ENCODE data around the gene CARD11. TPM values are rescaled to one million over a fixed set of nuclear protein-coding genes. Genes with fewer than 3 reads are reported as not detected.
A peak's percentile ranks its signal among the peaks of the same experiment; 100 is the strongest.

Gene CARD11
- total and polyA plus RNA-seq, 4 donors = 0.18 to 1.9 (median 1.5) TPM

DNA sequence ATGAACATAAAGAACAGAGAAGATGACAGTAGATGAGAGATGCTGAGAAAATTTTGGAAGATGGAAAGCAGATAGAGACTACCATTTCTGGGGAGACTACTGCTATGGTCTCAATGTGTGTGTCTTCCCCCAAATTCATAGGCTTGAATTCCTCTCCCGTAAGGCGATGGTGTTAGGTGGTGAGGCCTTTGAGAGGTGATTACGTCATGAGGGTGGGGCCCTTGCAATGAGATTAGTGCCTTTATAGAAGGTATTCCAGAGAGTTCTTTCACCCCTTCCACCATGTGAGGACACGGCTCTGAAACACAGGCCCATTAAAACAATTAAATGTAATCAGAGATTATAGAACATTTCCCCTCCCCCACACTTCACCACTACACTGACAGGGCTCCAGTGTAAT, 23.9 kb downstream of the CARD11 start:
- Histone ChIP-seq H3K36me3 (ENCODE audit: control insufficient read depth in 1 of 2, insufficient read depth in 2 of 2, low read length in 1 of 2) (no peaks in the 10 kb centered on the region), H3K9me3 (ENCODE audit: control insufficient read depth, low read length) (peaks cover 6% of the 10 kb centered on the region), H3K4me1 (ENCODE audit: control insufficient read depth in 1 of 2, insufficient read depth in 2 of 2, low read length in 2 of 2) (no peaks in the 10 kb centered on the region), H3K27ac (ENCODE audit: low read depth in 1 of 2, low read length in 2 of 2) (no peak overlapping the region), H3K27me3 (ENCODE audit: control insufficient read depth in 1 of 2, insufficient read depth in 2 of 2, low read length in 1 of 2) (no peaks in the 10 kb centered on the region), H3K4me3 (ENCODE audit: low read length in 2 of 2) (no peak overlapping the region)
- DNase-seq = peak in 1 of 2 donors; percentile 2
- WGBS, 2 donors = 82 to 85% methylated on average over 4 of the region's 4 CpGs
- no peak for ATAC-seq (ENCODE audit: low FRiP score)
- intact Hi-C loops (cut with DNase I) = no loop called here

GRCh38 chr7:3013975-3014792, 29.5 kb downstream of the CARD11 start:
- Histone ChIP-seq H3K27me3 (ENCODE audit: control insufficient read depth in 1 of 2, insufficient read depth in 2 of 2, low read length in 1 of 2) (no peaks in the 10 kb centered on the region), H3K4me3 (ENCODE audit: low read length in 2 of 2) (no peak overlapping the region), H3K9me3 (ENCODE audit: control insufficient read depth, low read length) (peaks cover 2% of the 10 kb centered on the region), H3K36me3 (ENCODE audit: control insufficient read depth in 1 of 2, insufficient read depth in 2 of 2, low read length in 1 of 2) (no peaks in the 10 kb centered on the region), H3K27ac (ENCODE audit: low read depth in 1 of 2, low read length in 2 of 2) (no peak overlapping the region), H3K4me1 (ENCODE audit: control insufficient read depth in 1 of 2, insufficient read depth in 2 of 2, low read length in 2 of 2) (no peaks in the 10 kb centered on the region)
- 92 to 94% methylated on average over 23 of the region's 23 CpGs for WGBS, 2 donors
- ATAC-seq (ENCODE audit: low FRiP score) (no peak), DNase-seq (peak in 1 of 2 donors; percentile 67)
- intact Hi-C loops (cut with DNase I) = no loop called here

- no peak for DNase-seq
- Histone ChIP-seq H3K27me3 (ENCODE audit: control insufficient read depth in 1 of 2, insufficient read depth in 2 of 2, low read length in 1 of 2) (no peaks in the 10 kb centered on the region), H3K4me1 (ENCODE audit: control insufficient read depth in 1 of 2, insufficient read depth in 2 of 2, low read length in 2 of 2) (no peaks in the 10 kb centered on the region), H3K9me3 (ENCODE audit: control insufficient read depth, low read length) (peaks cover 2% of the 10 kb centered on the region), H3K27ac (ENCODE audit: low read depth in 1 of 2, low read length in 2 of 2) (no peak overlapping the region), H3K4me3 (ENCODE audit: low read length in 2 of 2) (no peak overlapping the region), H3K36me3 (ENCODE audit: control insufficient read depth in 1 of 2, insufficient read depth in 2 of 2, low read length in 1 of 2) (no peaks in the 10 kb centered on the region)
- no peak for ATAC-seq (ENCODE audit: low FRiP score)
- intact Hi-C loops (cut with DNase I) = no loop called here
- 65 to 74% methylated on average over 5 of the region's 5 CpGs for WGBS, 2 donors
Measured at GRCh38 chr7:3011211-3011852, 32.3 kb downstream of the CARD11 start.

DNA sequence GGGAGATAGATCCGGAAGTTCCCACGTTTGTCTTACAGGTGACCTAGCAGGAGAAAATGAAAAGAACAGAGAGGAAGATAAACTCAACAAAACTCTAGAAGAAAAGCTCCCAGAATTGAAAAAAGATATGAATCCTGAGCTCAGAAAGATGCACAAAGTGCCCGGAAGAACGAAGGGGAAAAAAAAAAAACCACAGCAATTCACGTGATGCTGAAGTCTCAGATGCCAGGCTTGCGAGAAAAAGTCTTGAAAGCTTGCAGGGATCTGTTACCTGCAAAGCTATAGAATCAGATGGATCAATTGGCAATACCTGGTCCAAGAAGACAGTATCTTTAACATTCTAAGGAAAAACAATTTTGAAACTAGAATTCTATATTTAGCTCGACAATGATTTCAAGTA, 33.5 kb downstream of the CARD11 start:
- Histone ChIP-seq H3K27me3 (ENCODE audit: control insufficient read depth in 1 of 2, insufficient read depth in 2 of 2, low read length in 1 of 2) (no peaks in the 10 kb centered on the region), H3K36me3 (ENCODE audit: control insufficient read depth in 1 of 2, insufficient read depth in 2 of 2, low read length in 1 of 2) (no peaks in the 10 kb centered on the region), H3K4me3 (ENCODE audit: low read length in 2 of 2) (no peak overlapping the region), H3K9me3 (ENCODE audit: control insufficient read depth, low read length) (peaks cover 2% of the 10 kb centered on the region), H3K4me1 (ENCODE audit: control insufficient read depth in 1 of 2, insufficient read depth in 2 of 2, low read length in 2 of 2) (no peaks in the 10 kb centered on the region), H3K27ac (ENCODE audit: low read depth in 1 of 2, low read length in 2 of 2) (no peak overlapping the region)
- 66 to 70% methylated on average over 7 of the region's 7 CpGs for WGBS, 2 donors
- intact Hi-C loops (cut with DNase I) = no loop called here
- no peak for DNase-seq
- no peak for ATAC-seq (ENCODE audit: low FRiP score)

GRCh38 chr7:3009086-3009485, 34.6 kb downstream of the CARD11 start:
- intact Hi-C loops (cut with DNase I) = no loop called here
- no peak overlapping the region for H3K27ac ChIP-seq (ENCODE audit: low read depth in 1 of 2, low read length in 2 of 2)
- no peak for DNase-seq
- no peaks in the 10 kb centered on the region for H3K4me1 ChIP-seq (ENCODE audit: control insufficient read depth in 1 of 2, insufficient read depth in 2 of 2, low read length in 2 of 2)
- no peaks in the 10 kb centered on the region for H3K27me3 ChIP-seq (ENCODE audit: control insufficient read depth in 1 of 2, insufficient read depth in 2 of 2, low read length in 1 of 2)
- no peaks in the 10 kb centered on the region for H3K36me3 ChIP-seq (ENCODE audit: control insufficient read depth in 1 of 2, insufficient read depth in 2 of 2, low read length in 1 of 2)
- peaks cover 2% of the 10 kb centered on the region for H3K9me3 ChIP-seq (ENCODE audit: control insufficient read depth, low read length)
- ATAC-seq (ENCODE audit: low FRiP score) = no peak
- WGBS, 2 donors = 88 to 92% methylated on average over 12 of the region's 12 CpGs
- H3K4me3 ChIP-seq (ENCODE audit: low read length in 2 of 2) = no peak overlapping the region

- WGBS, 2 donors = 85 to 89% methylated on average over 2 of the region's 2 CpGs
- DNase-seq = no peak
- intact Hi-C loops (cut with DNase I) = no loop called here
- no peaks in the 10 kb centered on the region for H3K27me3 ChIP-seq (ENCODE audit: control insufficient read depth in 1 of 2, insufficient read depth in 2 of 2, low read length in 1 of 2)
- no peak for ATAC-seq (ENCODE audit: low FRiP score)
- H3K4me3 ChIP-seq (ENCODE audit: low read length in 2 of 2) = no peak overlapping the region
- H3K4me1 ChIP-seq (ENCODE audit: control insufficient read depth in 1 of 2, insufficient read depth in 2 of 2, low read length in 2 of 2) = no peaks in the 10 kb centered on the region
- H3K9me3 ChIP-seq (ENCODE audit: control insufficient read depth, low read length) = peaks cover 2% of the 10 kb centered on the region
- no peaks in the 10 kb centered on the region for H3K36me3 ChIP-seq (ENCODE audit: control insufficient read depth in 1 of 2, insufficient read depth in 2 of 2, low read length in 1 of 2)
- no peak overlapping the region for H3K27ac ChIP-seq (ENCODE audit: low read depth in 1 of 2, low read length in 2 of 2)
Measured at GRCh38 chr7:3008386-3008785, 35.3 kb downstream of the CARD11 start.

DNA sequence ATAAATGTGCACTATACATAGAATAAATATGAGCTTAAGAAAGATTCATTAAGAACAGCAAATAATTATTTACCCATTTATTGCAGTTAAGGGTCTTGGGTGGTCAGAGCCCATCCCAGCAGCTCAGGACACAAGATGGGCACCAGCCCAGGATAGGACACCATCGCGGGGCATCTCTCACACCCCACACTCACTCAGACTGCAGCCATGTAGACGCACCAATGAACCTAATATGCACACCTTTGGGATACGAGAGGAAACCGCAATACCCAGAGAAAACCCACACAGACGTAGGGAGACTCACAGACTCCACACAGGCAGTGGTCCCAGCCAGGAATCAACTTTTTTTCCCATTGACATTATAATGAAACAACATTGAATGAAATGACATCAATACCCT, 36.0 kb downstream of the CARD11 start:
- WGBS, 2 donors = 85 to 93% methylated on average over 6 of the region's 6 CpGs
- no peaks in the 10 kb centered on the region for H3K4me1 ChIP-seq (ENCODE audit: control insufficient read depth in 1 of 2, insufficient read depth in 2 of 2, low read length in 2 of 2)
- ATAC-seq (ENCODE audit: low FRiP score) (no peak), DNase-seq (no peak)
- no peak overlapping the region for H3K4me3 ChIP-seq (ENCODE audit: low read length in 2 of 2)
- no peaks in the 10 kb centered on the region for H3K27me3 ChIP-seq (ENCODE audit: control insufficient read depth in 1 of 2, insufficient read depth in 2 of 2, low read length in 1 of 2)
- H3K36me3 ChIP-seq (ENCODE audit: control insufficient read depth in 1 of 2, insufficient read depth in 2 of 2, low read length in 1 of 2) = no peaks in the 10 kb centered on the region
- no peaks in the 10 kb centered on the region for H3K9me3 ChIP-seq (ENCODE audit: control insufficient read depth, low read length)
- no peak overlapping the region for H3K27ac ChIP-seq (ENCODE audit: low read depth in 1 of 2, low read length in 2 of 2)
- intact Hi-C loops (cut with DNase I) = no loop called here

- intact Hi-C loops (cut with DNase I) = no loop called here
- ATAC-seq (ENCODE audit: low FRiP score) = no peak
- Histone ChIP-seq H3K9me3 (ENCODE audit: control insufficient read depth, low read length) (no peaks in the 10 kb centered on the region), H3K36me3 (ENCODE audit: control insufficient read depth in 1 of 2, insufficient read depth in 2 of 2, low read length in 1 of 2) (no peaks in the 10 kb centered on the region), H3K4me1 (ENCODE audit: control insufficient read depth in 1 of 2, insufficient read depth in 2 of 2, low read length in 2 of 2) (no peaks in the 10 kb centered on the region), H3K4me3 (ENCODE audit: low read length in 2 of 2) (no peak overlapping the region), H3K27me3 (ENCODE audit: control insufficient read depth in 1 of 2, insufficient read depth in 2 of 2, low read length in 1 of 2) (no peaks in the 10 kb centered on the region), H3K27ac (ENCODE audit: low read depth in 1 of 2, low read length in 2 of 2) (no peak overlapping the region)
- WGBS, 2 donors = 81 to 86% methylated on average over 3 of the region's 3 CpGs
- no peak for DNase-seq
Measured at GRCh38 chr7:3005257-3005656, 38.4 kb downstream of the CARD11 start.

DNA sequence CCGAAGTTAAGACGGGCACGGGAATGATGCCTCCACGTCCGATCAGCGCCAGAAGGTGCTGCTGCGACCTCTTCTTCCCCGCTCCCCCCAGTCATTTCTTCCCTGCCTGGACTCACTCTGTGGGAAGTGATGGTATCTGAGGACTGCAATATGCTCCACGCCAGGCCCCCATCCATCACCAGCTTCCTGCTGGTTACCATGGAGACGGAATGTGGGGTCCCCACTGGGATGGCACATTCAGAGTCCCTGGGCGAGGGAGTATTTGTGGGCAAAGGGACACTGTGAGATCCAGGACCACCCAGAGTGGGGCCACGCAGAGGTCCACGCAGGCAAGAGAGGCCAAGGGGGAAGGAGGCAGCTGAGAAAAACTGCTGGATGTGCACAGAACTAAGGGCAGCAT, 39.7 kb downstream of the CARD11 start:
- no peak for ATAC-seq (ENCODE audit: low FRiP score)
- H3K27me3 ChIP-seq (ENCODE audit: control insufficient read depth in 1 of 2, insufficient read depth in 2 of 2, low read length in 1 of 2) = no peaks in the 10 kb centered on the region
- no peak overlapping the region for H3K27ac ChIP-seq (ENCODE audit: low read depth in 1 of 2, low read length in 2 of 2)
- DNase-seq = no peak
- WGBS, 2 donors = 86 to 88% methylated on average over 13 of the region's 13 CpGs
- H3K4me3 ChIP-seq (ENCODE audit: low read length in 2 of 2) = no peak overlapping the region
- no peaks in the 10 kb centered on the region for H3K36me3 ChIP-seq (ENCODE audit: control insufficient read depth in 1 of 2, insufficient read depth in 2 of 2, low read length in 1 of 2)
- intact Hi-C loops (cut with DNase I) = no loop called here
- H3K9me3 ChIP-seq (ENCODE audit: control insufficient read depth, low read length) = no peaks in the 10 kb centered on the region
- H3K4me1 ChIP-seq (ENCODE audit: control insufficient read depth in 1 of 2, insufficient read depth in 2 of 2, low read length in 2 of 2) = no peaks in the 10 kb centered on the region
